ENCODE data around the gene LRRC10B.

DNA sequence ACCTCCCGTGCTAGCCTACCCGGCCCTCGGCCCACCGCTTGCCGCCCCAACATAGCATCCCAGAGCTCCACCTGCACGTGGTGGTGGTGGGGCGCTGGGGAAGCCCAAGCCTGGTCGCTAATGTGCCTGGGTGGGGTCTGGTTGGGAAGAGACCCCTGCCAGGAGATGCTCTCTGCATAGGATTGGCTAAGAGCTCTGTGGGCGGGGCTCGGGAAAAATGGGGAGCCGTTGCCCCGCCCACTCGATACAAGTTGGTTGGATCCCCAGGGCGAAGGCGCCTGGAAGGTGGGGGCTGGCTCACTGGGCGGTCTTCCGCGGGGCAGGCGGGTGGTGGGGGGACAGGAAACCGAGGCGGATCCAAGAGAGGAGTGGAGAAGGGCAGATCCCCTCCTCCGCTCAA is 7.6 kb downstream of the LRRC10B start:
- TF ChIP-seq EZH2 (IDR thresholded peaks at IDR 0.05; ENCODE audit: insufficient read depth, poor library complexity, severe bottlenecking) (no peak), EZH2phosphoT487 (IDR thresholded peaks at IDR 0.05; ENCODE audit: insufficient read depth, low read depth) (no peak)
